HepG2 (cell line): ENCODE data around the gene TPRG1. TPM values are rescaled to one million over a fixed set of nuclear protein-coding genes. Genes with fewer than 3 reads are reported as not detected.

Experiments used
- ATAC-seq: fragments of 200-7000 bp; cut with Tn5 transposase; 3 replicates; pipeline ENCODE4 v1.9.1; 2020; ENCODE audit warnings: mild to moderate bottlenecking, moderate library complexity
- BruUV-seq: library from RNA; stranded (reverse); fragments of 400-500 nt; replicated peaks from 2 replicates; lab custom pipeline; 2021; lab: Mats Ljungman, UMichigan
- CTCF ChIA-PET: fragments of 300-600 bp; formaldehyde crosslinking; extraction: SDS; loops from one replicate; lab custom pipeline; 2021; ENCODE audit warnings: low total read pairs, inconsistent platforms, low intra/inter-chr PET ratio; lab: Yijun Ruan, JAX
- POLR2A ChIA-PET: fragments of 350-600 bp; sonication (Branson Sonifier 250); formaldehyde crosslinking; loops from one replicate; lab custom pipeline; 2020; ENCODE audit warnings: antibody characterized with exemption, inconsistent platforms; lab: Yijun Ruan, JAX
- DNase-seq: peaks from one replicate; pipeline ENCODE4 v3.0.0-alpha.2; 2015; ENCODE audit warnings: low spot score
- FAIRE-seq: peaks from 3 replicates; lab custom pipeline; 2011; peaks lifted over from hg19 to GRCh38; lab: Jason Lieb, UNC
- H2AFZ ChIP-seq: one replicate; pipeline ENCODE4 v1.6.1; 2011; ENCODE audit warnings: low read length, inconsistent platforms
- H3K27ac ChIP-seq: fragments of 300-600 bp; 3 replicates; pipeline ENCODE4 v1.8.0; 2011; ENCODE audit warnings: mixed run types, mild to moderate bottlenecking, mixed read lengths, low read length, inconsistent platforms; ENCODE audit not compliant: insufficient read depth; ENCODE audit errors: extremely low read length
- H3K27me3 ChIP-seq, 2 experiments: fragments of 200-600 bp in 1 of 2; 2 replicates in 1 of 2; 3 replicates in 1 of 2; pipeline versions ENCODE4 v1.6.0 to v1.8.0; 2011; ENCODE audit warnings: low read length in 2 of 2, mild to moderate bottlenecking in 2 of 2, moderate library complexity in 2 of 2, inconsistent platforms in 1 of 2; ENCODE audit not compliant: insufficient read depth in 2 of 2, control insufficient read depth in 1 of 2
- H3K36me3 ChIP-seq, 2 experiments: fragments of 200-600 bp in 1 of 2; replicated peaks in 1 of 2; 2 replicates in 1 of 2; 3 replicates in 1 of 2; pipeline versions ENCODE4 v1.5.1 to v1.8.0; 2011; ENCODE audit warnings: low read length in 2 of 2, inconsistent platforms in 1 of 2; ENCODE audit not compliant: insufficient read depth in 2 of 2, control insufficient read depth in 1 of 2
- H3K4me1 ChIP-seq: 2 replicates; pipeline ENCODE4 v1.5.1; 2012; ENCODE audit warnings: low read length, inconsistent platforms; ENCODE audit not compliant: insufficient read depth
- H3K4me2 ChIP-seq: 2 replicates; pipeline ENCODE4 v1.6.0; 2011; ENCODE audit warnings: low read depth, low read length, inconsistent platforms
- H3K4me3 ChIP-seq, 3 experiments: fragments of 200-600 bp in 1 of 3; sonication (generic), shearing (Covaris generic) in 1 of 3; replicated peaks in 1 of 3; 2 replicates each; pipeline ENCODE4 v1.5.1; 2011 to 2016; ENCODE audit warnings: low read length in 3 of 3, inconsistent platforms in 2 of 3, low read depth in 2 of 3, mild to moderate bottlenecking in 2 of 3, control low read depth in 1 of 3, mixed read lengths in 1 of 3; ENCODE audit not compliant: insufficient read depth in 1 of 3
- H3K79me2 ChIP-seq: one replicate; pipeline ENCODE4 v1.6.1; 2011; ENCODE audit warnings: low read length, inconsistent platforms; ENCODE audit not compliant: insufficient read depth
- H3K9ac ChIP-seq: 2 replicates; pipeline ENCODE4 v1.6.0; 2011; ENCODE audit warnings: mild to moderate bottlenecking, low read depth, low read length, inconsistent platforms; ENCODE audit not compliant: insufficient read depth
- H3K9me3 ChIP-seq: 2 replicates; pipeline ENCODE4 v1.5.1; 2012; ENCODE audit warnings: mild to moderate bottlenecking, low read length
- H4K20me1 ChIP-seq: 2 replicates; pipeline ENCODE4 v1.6.0; 2011; ENCODE audit warnings: inconsistent platforms, mild to moderate bottlenecking, low read length, moderate library complexity; ENCODE audit not compliant: insufficient read depth
- AGO1 ChIP-seq: fragments of 200-400 bp; formaldehyde crosslinking; IDR thresholded peaks from 2 replicates; pipeline ENCODE4 v1.6.1; 2017; ENCODE audit warnings: mild to moderate bottlenecking, low read depth, low read length, moderate library complexity; ENCODE audit not compliant: poor library complexity, severe bottlenecking
- ARID4A ChIP-seq: sonication (generic); formaldehyde crosslinking; IDR thresholded peaks from 2 replicates; pipeline ENCODE4 v1.5.0; 2020; ENCODE audit warnings: mild to moderate bottlenecking, missing genetic modification reagents, borderline replicate concordance
- HNRNPUL1 ChIP-seq: fragments of 200-400 bp; formaldehyde crosslinking; IDR thresholded peaks from 2 replicates; pipeline ENCODE4 v1.6.1; 2017; ENCODE audit warnings: low read depth, mild to moderate bottlenecking, low read length, moderate library complexity
- MIER2 ChIP-seq: IDR thresholded peaks from 2 replicates; pipeline ENCODE4 v1.6.1; 2016; ENCODE audit warnings: missing biosample characterization, missing genetic modification reagents
- MZF1 ChIP-seq: sonication (generic); formaldehyde crosslinking; IDR thresholded peaks from 2 replicates; pipeline ENCODE4 v1.8.1; 2023; ENCODE audit warnings: mild to moderate bottlenecking, missing genetic modification reagents, borderline replicate concordance
- PHF5A ChIP-seq: IDR thresholded peaks from one replicate; pipeline ENCODE4 v1.6.1; 2018; ENCODE audit warnings: low read depth, missing genetic modification reagents; ENCODE audit not compliant: unreplicated experiment
- PLRG1 ChIP-seq: fragments of 450-650 bp; conservative IDR thresholded peaks from 2 replicates; pipeline ENCODE4 v1.6.1; 2016
- PRPF4 ChIP-seq: fragments of 200-400 bp; formaldehyde crosslinking; IDR thresholded peaks from 2 replicates; pipeline ENCODE4 v1.6.1; 2016; ENCODE audit warnings: low read length, low read depth; ENCODE audit not compliant: poor library complexity, severe bottlenecking
- ZBTB34 ChIP-seq: sonication (generic); formaldehyde crosslinking; IDR thresholded peaks from 2 replicates; pipeline ENCODE4 v1.8.0; 2022; ENCODE audit warnings: mild to moderate bottlenecking, missing genetic modification reagents
- ZBTB38 ChIP-seq: sonication (generic); formaldehyde crosslinking; IDR thresholded peaks from 2 replicates; pipeline ENCODE4 v1.5.1; 2020; ENCODE audit warnings: mild to moderate bottlenecking, missing genetic modification reagents
- ZBTB8A ChIP-seq: sonication (generic); formaldehyde crosslinking; IDR thresholded peaks from 2 replicates; pipeline ENCODE4 v1.4.0; 2020; ENCODE audit warnings: mild to moderate bottlenecking, low read depth, missing genetic modification reagents, borderline replicate concordance
- ZC3H13 ChIP-seq: sonication (generic); formaldehyde crosslinking; IDR thresholded peaks from 2 replicates; pipeline ENCODE4 v1.8.1; 2023; ENCODE audit warnings: mild to moderate bottlenecking, missing genetic modification reagents, moderate library complexity
- ZFP1 ChIP-seq: IDR thresholded peaks from 2 replicates; pipeline ENCODE4 v1.6.1; 2016
- ZFY ChIP-seq: sonication (generic); formaldehyde crosslinking; IDR thresholded peaks from 2 replicates; pipeline ENCODE4 v1.4.0; 2020; ENCODE audit warnings: missing genetic modification reagents
- WGBS: methylation state at CpG from one replicate; pipeline ENCODE4 v1.1.6; 2017; ENCODE audit warnings: low lambda C conversion rate; 5-methylcytosine and 5-hydroxymethylcytosine counted together
- in situ Hi-C: cut with HindIII; loops from 2 replicates; pipeline ENCODE4 v1.10.0; 2017; ENCODE audit warnings: low pct_unique_long_range_greater_than_20kb; ENCODE audit not compliant: extremely low pct_ligation_motif_present
- intact Hi-C: fragments of 100-400 bp; cut with micrococcal nuclease; formaldehyde crosslinking; loops from one replicate; pipeline ENCODE4 v1.10.0; 2022; ENCODE audit not compliant: unreplicated experiment
- polyA plus RNA-seq, 8 experiments: library from polyadenylated mRNA; depleted of rRNA in 3 of 8; stranded (reverse) in 7 of 8; unstranded in 1 of 8; fragments of >200 nt; fragmentation: Illumina TruSeq in 4 of 8; extraction: Trizol in 4 of 8; gene quantifications; 2 replicates each; pipeline versions ENCODE4 v1.2.1 to v1.2.3, GENCODE V29; 2011 to 2016; ENCODE audit warnings: low read depth in 4 of 8, missing spikeins in 1 of 8, mixed read lengths in 1 of 8; ENCODE audit not compliant: insufficient read depth in 1 of 8
- total RNA-seq, 5 experiments: library from RNA; depleted of rRNA; stranded (reverse); fragments of >200 nt; fragmentation: Illumina TruSeq; extraction: Trizol; gene quantifications; 2 replicates each; pipeline ENCODE4 v1.2.3, GENCODE V29; 2016; ENCODE audit warnings: low read depth in 1 of 5
- TF ChIP-seq, protein P1 (sequence below): fragments of 450-650 bp; IDR thresholded peaks from 2 replicates; pipeline ENCODE4 v1.6.1; 2017; ENCODE audit warnings: mild to moderate bottlenecking
- TF ChIP-seq, protein P2 (sequence below): fragments of 450-650 bp; IDR thresholded peaks from 2 replicates; pipeline ENCODE4 v1.6.1; 2017

Gene TPRG1
- total and polyA plus RNA-seq, 2 of the 13 experiments (the other 11 are each of a cell fraction or from before 2014, with no cell fraction given) = 0.17 TPM; not detected in 1

DNA sequence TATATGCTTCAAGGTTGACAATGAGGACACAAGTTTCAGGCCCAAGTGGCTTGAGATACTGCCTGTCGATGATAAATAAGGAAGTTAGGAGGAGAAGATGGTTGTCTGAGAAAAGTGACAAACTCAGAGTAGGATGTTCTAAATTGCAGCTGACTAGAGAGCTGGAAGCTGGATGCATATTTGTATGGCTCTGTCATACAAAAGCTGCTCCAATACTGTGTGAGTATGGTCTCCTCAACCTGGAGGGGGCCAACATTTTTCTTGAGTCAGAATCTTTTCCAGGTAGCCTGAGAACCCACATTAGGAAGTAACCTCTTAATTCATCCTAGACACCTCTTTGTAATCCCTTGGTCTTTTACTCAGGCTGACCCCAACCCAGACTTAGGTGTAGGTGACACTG, 28.4 kb upstream of the TPRG1 start:
- DNase-seq (no peak), FAIRE-seq (no peak), ATAC-seq (no peak)
- 0% methylated on average over 1 of the region's 1 CpG for WGBS
- in situ Hi-C loops (loop anchor here (10.0 kb wide), 1 partner anchor 1399 kb away; the partner anchor contains the start of gene BCL6), intact Hi-C loops (loop anchor here (10.0 kb wide), 1 partner anchor 99 kb away; no protein-coding TSS in a partner anchor)
- H3K27ac ChIP-seq = no peak overlapping the region
- H3K4me3 ChIP-seq = no peak overlapping the region
- no peak overlapping the region for H3K9ac ChIP-seq
- H2AFZ ChIP-seq = no peak overlapping the region
- H4K20me1 ChIP-seq = no peaks in the 10 kb centered on the region
- H3K4me2 ChIP-seq = no peak overlapping the region
- no peaks in the 10 kb centered on the region for H3K36me3 ChIP-seq
- no TSS peak for BruUV-seq
- CTCF ChIA-PET = no interaction called here
- H3K79me2 ChIP-seq = no peaks in the 10 kb centered on the region
- POLR2A ChIA-PET = no interaction called here
- peaks cover 9% of the 10 kb centered on the region for H3K4me1 ChIP-seq
- no peaks in the 10 kb centered on the region for H3K9me3 ChIP-seq
- 0 out of 5 replicates have a peak, but pooled peaks cover 0 to 6% of the 10 kb centered on the region in 2 experiments for H3K27me3 ChIP-seq
- TF ChIP-seq PRPF4 (no peak), ZC3H13 (no peak), PHF5A (CRISPR knock-in tag) (no peak), PLRG1 (no peak), ZBTB34 (CRISPR knock-in tag) (no peak), HNRNPUL1 (no peak), AGO1 (no peak), ZFP1 (CRISPR knock-in tag) (no peak), ZFY (CRISPR knock-in tag) (no peak), MIER2 (no peak), MZF1 (CRISPR knock-in tag) (no peak), ARID4A (no peak), ZBTB38 (CRISPR knock-in tag) (no peak), ZBTB8A (CRISPR knock-in tag) (no peak)
- TF ChIP-seq, protein P1, sequence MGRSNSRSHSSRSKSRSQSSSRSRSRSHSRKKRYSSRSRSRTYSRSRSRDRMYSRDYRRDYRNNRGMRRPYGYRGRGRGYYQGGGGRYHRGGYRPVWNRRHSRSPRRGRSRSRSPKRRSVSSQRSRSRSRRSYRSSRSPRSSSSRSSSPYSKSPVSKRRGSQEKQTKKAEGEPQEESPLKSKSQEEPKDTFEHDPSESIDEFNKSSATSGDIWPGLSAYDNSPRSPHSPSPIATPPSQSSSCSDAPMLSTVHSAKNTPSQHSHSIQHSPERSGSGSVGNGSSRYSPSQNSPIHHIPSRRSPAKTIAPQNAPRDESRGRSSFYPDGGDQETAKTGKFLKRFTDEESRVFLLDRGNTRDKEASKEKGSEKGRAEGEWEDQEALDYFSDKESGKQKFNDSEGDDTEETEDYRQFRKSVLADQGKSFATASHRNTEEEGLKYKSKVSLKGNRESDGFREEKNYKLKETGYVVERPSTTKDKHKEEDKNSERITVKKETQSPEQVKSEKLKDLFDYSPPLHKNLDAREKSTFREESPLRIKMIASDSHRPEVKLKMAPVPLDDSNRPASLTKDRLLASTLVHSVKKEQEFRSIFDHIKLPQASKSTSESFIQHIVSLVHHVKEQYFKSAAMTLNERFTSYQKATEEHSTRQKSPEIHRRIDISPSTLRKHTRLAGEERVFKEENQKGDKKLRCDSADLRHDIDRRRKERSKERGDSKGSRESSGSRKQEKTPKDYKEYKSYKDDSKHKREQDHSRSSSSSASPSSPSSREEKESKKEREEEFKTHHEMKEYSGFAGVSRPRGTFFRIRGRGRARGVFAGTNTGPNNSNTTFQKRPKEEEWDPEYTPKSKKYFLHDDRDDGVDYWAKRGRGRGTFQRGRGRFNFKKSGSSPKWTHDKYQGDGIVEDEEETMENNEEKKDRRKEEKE = no peak
- TF ChIP-seq, protein P2, sequence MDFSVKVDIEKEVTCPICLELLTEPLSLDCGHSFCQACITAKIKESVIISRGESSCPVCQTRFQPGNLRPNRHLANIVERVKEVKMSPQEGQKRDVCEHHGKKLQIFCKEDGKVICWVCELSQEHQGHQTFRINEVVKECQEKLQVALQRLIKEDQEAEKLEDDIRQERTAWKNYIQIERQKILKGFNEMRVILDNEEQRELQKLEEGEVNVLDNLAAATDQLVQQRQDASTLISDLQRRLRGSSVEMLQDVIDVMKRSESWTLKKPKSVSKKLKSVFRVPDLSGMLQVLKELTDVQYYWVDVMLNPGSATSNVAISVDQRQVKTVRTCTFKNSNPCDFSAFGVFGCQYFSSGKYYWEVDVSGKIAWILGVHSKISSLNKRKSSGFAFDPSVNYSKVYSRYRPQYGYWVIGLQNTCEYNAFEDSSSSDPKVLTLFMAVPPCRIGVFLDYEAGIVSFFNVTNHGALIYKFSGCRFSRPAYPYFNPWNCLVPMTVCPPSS = no peak
